Muscle of arm (tissue), 12 donors: Measurements from ENCODE around the gene XYLT2. TPM values are rescaled to one million over a fixed set of nuclear protein-coding genes. Genes with fewer than 3 reads are reported as not detected.
A peak's percentile ranks its signal among the peaks of the same experiment; 100 is the strongest.
"Not testable (repeated sequence)": the region's sequence is repeated elsewhere in the genome, so short reads cannot be mapped to it uniquely, and the experiment has no call there.

ENCODE experiments used
- DNase-seq: peaks from one replicate; pipeline ENCODE4 v3.0.0-alpha.2; 2013
- polyA plus RNA-seq, 12 donors: library from polyadenylated mRNA; unstranded; fragments of 120-200 nt; gene quantifications; one replicate each; pipeline ENCODE4 v1.2.1, GENCODE V29; 2013; ENCODE audit not compliant: insufficient read length in 12 of 12

Gene XYLT2
- polyA plus RNA-seq, 12 donors: 15.5 to 337 (median 20.0) TPM

GRCh38 chr17:50382931-50383330 is 37.0 kb downstream of the XYLT2 start:
- no peak for DNase-seq

- no peak for DNase-seq
Measured at GRCh38 chr17:50386510-50386909, 40.6 kb downstream of the XYLT2 start.

DNA sequence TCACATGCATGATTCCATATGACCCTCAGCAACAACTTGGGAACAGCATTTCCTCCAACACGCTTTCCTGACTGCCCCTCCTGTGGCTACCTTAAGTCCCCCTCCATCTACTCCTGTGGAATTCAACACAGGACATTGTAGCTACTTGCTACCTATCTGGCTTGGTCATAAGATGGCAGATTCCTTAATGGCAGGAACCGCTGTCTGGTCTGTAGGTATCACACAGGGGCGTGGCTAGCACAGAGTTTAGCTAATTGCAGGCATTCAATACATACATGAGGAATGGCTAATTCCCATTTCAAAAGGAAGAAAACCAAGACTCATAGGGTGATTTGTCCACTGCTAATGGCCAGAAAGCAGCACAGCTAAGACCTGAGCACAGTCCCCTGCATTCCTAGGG is 42.8 kb downstream of the XYLT2 start:
- no peak for DNase-seq

- DNase-seq: no peak
Measured at GRCh38 chr17:50389534-50389933, 43.6 kb downstream of the XYLT2 start.

DNA sequence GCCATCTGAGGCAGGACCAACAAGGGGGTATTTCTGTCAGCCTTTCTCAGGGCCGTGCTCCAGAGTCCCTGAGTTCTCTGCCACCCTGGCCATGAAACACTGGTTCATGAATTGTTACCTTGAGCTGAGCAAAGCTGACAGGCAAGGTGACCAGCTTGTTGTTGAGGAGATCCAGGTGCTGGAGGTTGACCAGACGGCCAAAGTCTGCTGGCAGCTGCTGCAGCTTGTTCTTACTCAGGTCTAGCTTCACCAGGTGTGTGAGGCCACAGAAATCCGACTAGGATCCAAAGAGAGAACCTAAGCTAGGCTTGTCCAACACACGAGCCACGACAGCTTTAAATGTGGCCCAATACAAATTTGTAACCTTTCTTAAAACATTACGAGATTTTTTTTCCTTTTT is 46.7 kb downstream of the XYLT2 start:
- no peak for DNase-seq

DNA sequence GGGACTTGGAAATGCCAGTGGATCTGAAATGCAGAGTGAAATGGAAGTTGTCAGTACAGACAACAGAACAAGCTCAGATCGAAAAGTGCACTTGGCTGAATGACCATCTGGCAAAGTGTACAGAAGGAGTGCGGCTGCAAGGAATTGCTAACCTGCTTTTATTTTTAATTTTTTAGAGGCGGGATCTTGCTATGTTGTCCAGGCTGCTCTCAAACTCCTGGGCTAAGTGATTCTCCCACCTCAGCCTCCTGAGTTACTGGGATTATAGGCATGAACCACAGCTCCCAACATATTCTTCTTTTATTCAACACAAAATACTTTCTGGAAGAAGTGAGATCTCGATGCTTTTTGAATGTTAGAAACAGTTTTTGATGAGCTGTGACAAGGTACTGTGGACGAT is 47.8 kb downstream of the XYLT2 start:
- no peak for DNase-seq

GRCh38 chr17:50394711-50395110 is 48.8 kb downstream of the XYLT2 start:
- no peak for DNase-seq

DNA sequence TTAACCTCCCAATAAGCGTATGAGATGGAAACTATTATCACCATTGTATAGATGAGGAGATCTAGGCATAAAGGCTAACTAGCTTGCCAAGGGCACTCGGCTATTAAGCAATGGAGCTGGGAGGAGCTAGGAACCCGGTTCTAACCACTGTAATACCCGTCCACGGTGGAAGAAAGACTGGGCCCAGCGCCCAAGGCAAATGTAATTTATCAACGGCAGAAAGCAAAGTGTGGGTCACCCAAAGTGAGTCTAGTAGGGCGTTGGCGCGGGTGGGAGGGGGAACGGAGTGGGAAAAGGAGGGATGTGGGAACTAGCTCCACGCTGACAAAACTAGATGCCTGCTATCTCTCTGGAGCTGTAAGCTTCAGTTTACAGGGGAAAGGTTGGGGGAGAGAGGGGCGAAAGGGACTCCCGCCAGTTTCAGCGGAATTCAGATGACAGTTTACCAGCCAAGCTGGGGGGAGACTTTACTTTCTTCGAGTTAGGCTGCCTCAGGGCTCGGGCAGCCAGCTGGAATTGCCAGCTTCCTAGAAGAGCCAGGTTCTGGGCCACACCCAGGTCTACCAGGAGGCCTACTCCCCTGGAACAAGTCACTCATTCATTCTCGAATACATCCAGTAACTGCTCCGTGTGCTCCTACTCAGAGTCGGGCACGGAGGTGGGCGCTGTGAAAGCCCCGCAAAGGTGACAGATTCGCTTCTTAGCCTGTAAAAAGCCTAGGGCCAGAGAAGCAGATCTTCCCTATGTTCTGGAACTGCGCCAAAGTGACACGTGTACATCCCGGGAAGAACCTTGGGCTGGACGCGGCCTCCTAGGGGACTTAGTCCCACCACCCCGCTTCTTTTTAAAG is 50.6 kb downstream of the XYLT2 start:
- peak; percentile 52 for DNase-seq

GRCh38 chr17:50397111-50397918 is 51.4 kb downstream of the XYLT2 start, which contains the start of gene LRRC59:
TSS of gene LRRC59 (minus strand) at chr17:50397523. CDS start at chr17:50397317, 206 bp downstream.
- peak; percentile 92 for DNase-seq

- no peak for DNase-seq
Measured at GRCh38 chr17:50397919-50398285, 52.0 kb downstream of the XYLT2 start.

GRCh38 chr17:50398672-50399071 is 52.7 kb downstream of the XYLT2 start:
- DNase-seq: not testable (repeated sequence)

DNA sequence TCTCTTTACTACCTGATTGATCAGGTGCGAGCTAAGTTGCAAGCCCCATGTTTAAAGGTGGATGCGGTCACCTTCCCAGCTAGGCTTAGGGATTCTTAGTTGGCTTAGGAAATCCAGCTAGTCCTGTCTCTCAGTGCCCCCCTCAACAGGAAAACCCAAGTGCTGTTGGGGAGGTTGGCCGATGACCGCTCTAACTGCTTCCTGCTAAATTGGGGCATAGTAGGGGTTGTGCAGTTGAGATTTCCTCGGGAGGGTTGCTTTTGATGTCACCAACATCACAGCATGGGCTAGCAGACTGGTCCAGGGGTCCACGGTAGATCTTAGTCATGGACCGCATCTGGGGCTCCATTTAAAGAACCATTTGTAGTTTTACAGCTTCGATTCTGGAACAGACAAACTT is 53.7 kb downstream of the XYLT2 start:
- DNase-seq: not testable (repeated sequence)

GRCh38 chr17:50405351-50405750 is 59.4 kb downstream of the XYLT2 start:
- DNase-seq: not testable (repeated sequence)

GRCh38 chr17:50406578-50406977 is 60.7 kb downstream of the XYLT2 start:
- no peak for DNase-seq

DNA sequence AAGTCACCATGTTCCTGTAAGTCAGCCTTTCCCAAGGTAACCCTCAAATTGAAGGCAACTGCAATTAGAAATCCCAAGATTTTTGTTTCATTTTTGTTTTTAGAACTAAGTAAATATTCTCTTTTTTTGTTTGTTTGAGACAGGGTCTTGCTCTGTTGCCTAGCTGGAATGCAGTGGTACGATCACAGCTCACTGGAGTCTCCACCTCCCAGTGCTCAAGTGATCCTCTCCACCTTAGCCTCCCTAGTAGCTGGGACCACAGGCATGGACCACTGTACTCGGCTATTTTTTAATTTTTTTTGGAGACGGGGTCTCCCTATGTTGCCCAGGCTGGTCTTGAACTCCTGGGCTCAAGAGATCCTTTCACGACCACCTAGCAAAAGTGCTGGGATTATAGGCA is 62.0 kb downstream of the XYLT2 start:
- no peak for DNase-seq

Other genes starting within 250 kb of the XYLT2 start
- gene SAMD14, start 216.0 kb upstream of the XYLT2 start, polyA plus RNA-seq: 10 to 100 TPM in 1 of 12 donors, 1 to 10 TPM in 10, not detected in 1; 2.9 to 15.6 (median 3.9) TPM
- gene PPP1R9B, start 195.4 kb upstream of the XYLT2 start, polyA plus RNA-seq: 10 to 100 TPM in 11 of 12 donors, not detected in 1; 29.5 to 70.3 (median 37.6) TPM
- gene SGCA, start 180.1 kb upstream of the XYLT2 start, polyA plus RNA-seq: 100 to 1,000 TPM in 11 of 12 donors, not detected in 1; 116 to 379 (median 260) TPM
- over 10,000 TPM in 1 of 12 donors, 1,000 to 10,000 TPM in 11; 2,279 to 10,060 (median 4,381) TPM for gene COL1A1, start 144.5 kb upstream of the XYLT2 start, polyA plus RNA-seq
- gene TMEM92, start 71.7 kb upstream of the XYLT2 start, polyA plus RNA-seq: 1 to 10 TPM in 7 of 12 donors, under 1 TPM in 3, not detected in 2; 0.72 to 3.1 (median 1.3) TPM
- gene MRPL27, start 27.1 kb downstream of the XYLT2 start, polyA plus RNA-seq: 10 to 100 TPM in 11 of 12 donors, not detected in 1; 38.6 to 60.0 (median 52.9) TPM
- 10 to 100 TPM in 1 of 12 donors, 1 to 10 TPM in 10, not detected in 1; 3.4 to 23.2 (median 6.6) TPM for gene EME1, start 27.1 kb downstream of the XYLT2 start, polyA plus RNA-seq
- 10 to 100 TPM in 11 of 12 donors, not detected in 1; 35.6 to 69.7 (median 48.9) TPM for gene LRRC59, start 51.4 kb downstream of the XYLT2 start, polyA plus RNA-seq
- gene ACSF2, start 80.1 kb downstream of the XYLT2 start, polyA plus RNA-seq: 10 to 100 TPM in 11 of 12 donors, not detected in 1; 54.0 to 96.0 (median 63.1) TPM
- gene CHAD, start 122.8 kb downstream of the XYLT2 start, polyA plus RNA-seq: 10 to 100 TPM in 1 of 12 donors, 1 to 10 TPM in 10, not detected in 1; 2.0 to 10.5 (median 5.0) TPM
- gene RSAD1, start 132.7 kb downstream of the XYLT2 start, polyA plus RNA-seq: 10 to 100 TPM in 11 of 12 donors, not detected in 1; 28.0 to 40.1 (median 31.9) TPM
- gene MYCBPAP, start 162.3 kb downstream of the XYLT2 start, polyA plus RNA-seq: 1 to 10 TPM in 4 of 12 donors, under 1 TPM in 6, not detected in 2; 0.44 to 2.5 (median 0.85) TPM
- 10 to 100 TPM in 2 of 12 donors, 1 to 10 TPM in 7, under 1 TPM in 2, not detected in 1; 0.77 to 12.8 (median 1.9) TPM for gene EPN3, start 186.6 kb downstream of the XYLT2 start, polyA plus RNA-seq
- 10 to 100 TPM in 11 of 12 donors, not detected in 1; 16.4 to 43.9 (median 26.2) TPM for gene SPATA20, start 201.0 kb downstream of the XYLT2 start, polyA plus RNA-seq
- 10 to 100 TPM in 2 of 12 donors, 1 to 10 TPM in 9, not detected in 1; 5.8 to 20.0 (median 8.0) TPM for gene CACNA1G, start 214.6 kb downstream of the XYLT2 start, polyA plus RNA-seq